ENCODE results near the gene MYO1D.
"Not testable (repeated sequence)": the region's sequence is repeated elsewhere in the genome, so short reads cannot be mapped to it uniquely, and the experiment has no call there.

MYO1D gene

GRCh38 chr17:32821987-32822934 lies 54.7 kb downstream of the MYO1D start:
- FAIRE-seq = peak; percentile 100
- DNase-seq (ENCODE audit: insufficient read length, low spot score) = not testable (repeated sequence)

- FAIRE-seq (no peak), DNase-seq (ENCODE audit: insufficient read length, low spot score) (no peak)
Observed at GRCh38 chr17:32820440-32820839, 56.5 kb downstream of the MYO1D start.

- DNase-seq (ENCODE audit: insufficient read length, low spot score) = no peak
- FAIRE-seq = no peak
Observed at GRCh38 chr17:32819787-32820186, 57.1 kb downstream of the MYO1D start.

- DNase-seq (ENCODE audit: insufficient read length, low spot score) (no peak), FAIRE-seq (no peak)
Observed at GRCh38 chr17:32819035-32819434, 57.9 kb downstream of the MYO1D start.

GRCh38 chr17:32815460-32815859 lies 61.5 kb downstream of the MYO1D start:
- no peak for DNase-seq (ENCODE audit: insufficient read length, low spot score)
- FAIRE-seq = no peak

- FAIRE-seq (no peak), DNase-seq (ENCODE audit: insufficient read length, low spot score) (no peak)
Observed at GRCh38 chr17:32814836-32815235, 62.1 kb downstream of the MYO1D start.

GRCh38 chr17:32813021-32813420 lies 63.9 kb downstream of the MYO1D start:
- FAIRE-seq (no peak), DNase-seq (ENCODE audit: insufficient read length, low spot score) (no peak)

- DNase-seq (ENCODE audit: insufficient read length, low spot score) (no peak), FAIRE-seq (no peak)
Observed at GRCh38 chr17:32810690-32811089, 66.2 kb downstream of the MYO1D start.

- no peak for FAIRE-seq
- no peak for DNase-seq (ENCODE audit: insufficient read length, low spot score)
Observed at GRCh38 chr17:32807577-32807976, 69.3 kb downstream of the MYO1D start.

- FAIRE-seq = no peak
- DNase-seq (ENCODE audit: insufficient read length, low spot score) = no peak
Observed at GRCh38 chr17:32806646-32807045, 70.3 kb downstream of the MYO1D start.

GRCh38 chr17:32805029-32805976 lies 71.6 kb downstream of the MYO1D start:
- no peak for FAIRE-seq
- DNase-seq (ENCODE audit: insufficient read length, low spot score) = no peak

- no peak for DNase-seq (ENCODE audit: insufficient read length, low spot score)
- FAIRE-seq = no peak
Observed at GRCh38 chr17:32803544-32803943, 73.4 kb downstream of the MYO1D start.

GRCh38 chr17:32802306-32802705 lies 74.6 kb downstream of the MYO1D start:
- DNase-seq (ENCODE audit: insufficient read length, low spot score) = no peak
- no peak for FAIRE-seq

GRCh38 chr17:32801641-32802040 lies 75.3 kb downstream of the MYO1D start:
- FAIRE-seq (no peak), DNase-seq (ENCODE audit: insufficient read length, low spot score) (no peak)

GRCh38 chr17:32801193-32801592 lies 75.7 kb downstream of the MYO1D start:
- DNase-seq (ENCODE audit: insufficient read length, low spot score) (no peak), FAIRE-seq (no peak)

GRCh38 chr17:32798938-32799337 lies 78.0 kb downstream of the MYO1D start:
- FAIRE-seq (no peak), DNase-seq (ENCODE audit: insufficient read length, low spot score) (no peak)

- FAIRE-seq = no peak
- no peak for DNase-seq (ENCODE audit: insufficient read length, low spot score)
Observed at GRCh38 chr17:32795339-32795979, 81.5 kb downstream of the MYO1D start.

- no peak for FAIRE-seq
Observed at GRCh38 chr17:32794533-32795246, 82.2 kb downstream of the MYO1D start.

GRCh38 chr17:32793841-32794240 lies 83.1 kb downstream of the MYO1D start:
- FAIRE-seq (no peak), DNase-seq (ENCODE audit: insufficient read length, low spot score) (no peak)

More at GRCh38 chr17:32794533-32795246, 82.2 kb downstream of the MYO1D start:
- no peak for DNase-seq (ENCODE audit: insufficient read length, low spot score)

- FAIRE-seq (no peak), DNase-seq (ENCODE audit: insufficient read length, low spot score) (no peak)
Observed at GRCh38 chr17:32792207-32792606, 84.7 kb downstream of the MYO1D start.

Data from HTR-8/SVneo (cell line).